Mucosa of rectum (tissue), 2 donors: ENCODE data around the gene DPPA5.
"Not testable (repeated sequence)": the region's sequence is repeated elsewhere in the genome, so short reads cannot be mapped to it uniquely, and the experiment has no call there.

ENCODE experiments used
- H3K27ac ChIP-seq, 2 donors: one replicate each; pipeline ENCODE4 v1.7.0; 2013; ENCODE audit warnings: inconsistent platforms in 2 of 2, low read depth in 2 of 2, low read length in 2 of 2
- H3K27me3 ChIP-seq, 2 donors: one replicate each; pipeline ENCODE4 v1.7.0; 2013; ENCODE audit warnings: low read length in 2 of 2; ENCODE audit not compliant: control insufficient read depth in 2 of 2, insufficient read depth in 2 of 2
- H3K36me3 ChIP-seq, 2 donors: one replicate each; pipeline ENCODE4 v1.7.0; 2013; ENCODE audit warnings: low read length in 2 of 2; ENCODE audit not compliant: control insufficient read depth in 2 of 2, insufficient read depth in 2 of 2
- H3K4me1 ChIP-seq, 2 donors: one replicate each; pipeline ENCODE4 v1.7.0; 2013; ENCODE audit warnings: low read length in 2 of 2, mild to moderate bottlenecking in 1 of 2; ENCODE audit not compliant: control insufficient read depth in 2 of 2, insufficient read depth in 2 of 2
- H3K4me3 ChIP-seq, 2 donors: one replicate each; pipeline ENCODE4 v1.7.0; 2013; ENCODE audit warnings: low read length in 2 of 2
- H3K9ac ChIP-seq, 2 donors: one replicate each; pipeline ENCODE4 v1.7.0; 2013; ENCODE audit warnings: low read length in 2 of 2, low read depth in 1 of 2, mild to moderate bottlenecking in 1 of 2
- H3K9me3 ChIP-seq, 2 donors: one replicate each; pipeline ENCODE4 v1.7.0; 2013; ENCODE audit warnings: low read length in 2 of 2; ENCODE audit not compliant: control insufficient read depth in 2 of 2
- donor health status: healthy.
- donor health status: Normal muscosa, but diverticular disease.

DPPA5 gene

DNA sequence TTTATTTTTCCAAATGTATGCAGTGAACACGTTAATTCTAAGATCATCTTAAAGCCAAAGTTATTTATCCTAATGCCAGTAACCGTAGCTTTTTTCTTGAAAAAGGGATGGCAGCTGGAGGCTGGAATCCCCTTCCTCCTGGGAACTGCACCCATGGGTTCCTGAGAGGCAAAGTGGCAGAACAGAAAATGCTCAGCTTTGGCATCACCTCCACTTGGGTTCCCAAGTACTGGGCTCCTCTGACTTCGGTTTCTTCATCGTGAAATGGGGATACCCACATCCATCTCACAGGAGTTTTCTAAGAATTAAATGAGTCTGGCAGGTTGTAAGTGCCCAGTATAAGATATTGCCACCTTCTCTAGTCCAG lies 34.3 kb upstream of the DPPA5 start:
- Histone ChIP-seq H3K27ac (no peak overlapping the region), H3K36me3 (no peaks in the 10 kb centered on the region), H3K4me1 (no peaks in the 10 kb centered on the region), H3K27me3 (no peaks in the 10 kb centered on the region), H3K9me3 (no peaks in the 10 kb centered on the region), H3K4me3 (peak overlapping the region; percentile 76 to 82), H3K9ac (peak overlapping the region; percentile 62 to 66)

DNA sequence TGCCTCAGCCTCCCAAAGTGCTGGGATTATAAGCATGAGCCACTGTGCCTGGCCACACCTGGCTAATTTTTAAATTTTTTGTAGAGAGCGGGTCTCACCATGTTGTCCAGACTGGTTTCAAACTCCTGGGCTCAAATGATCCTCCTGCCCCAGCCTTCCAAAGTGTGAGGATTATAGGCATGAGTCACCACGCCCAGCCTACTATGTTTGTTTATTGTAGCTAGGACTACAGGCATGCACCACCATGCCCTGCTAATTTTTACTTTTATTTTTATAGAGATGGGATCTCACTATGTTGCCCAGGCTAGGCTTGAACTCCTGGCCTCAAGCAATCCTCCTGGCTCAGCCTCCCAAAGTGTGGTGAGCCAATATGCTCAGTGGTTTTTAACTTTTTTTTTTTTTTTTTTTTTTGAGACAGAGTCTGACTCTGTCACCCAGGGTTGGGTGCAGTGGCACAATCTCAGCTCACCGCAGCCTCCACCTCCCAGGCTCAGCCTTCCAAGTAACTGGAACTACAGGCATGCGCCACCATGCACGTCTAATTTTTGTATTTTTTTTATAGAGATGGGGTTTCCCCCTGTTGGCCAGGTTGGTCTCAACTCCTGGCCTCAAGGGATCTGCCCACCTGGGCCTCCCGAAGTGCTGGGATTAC lies 28.5 kb upstream of the DPPA5 start:
- Histone ChIP-seq H3K4me3 (no peak overlapping the region), H3K27me3 (no peaks in the 10 kb centered on the region), H3K4me1 (no peaks in the 10 kb centered on the region), H3K9me3 (no peaks in the 10 kb centered on the region), H3K36me3 (no peaks in the 10 kb centered on the region), H3K9ac (no peak overlapping the region), H3K27ac (no peak overlapping the region)

DNA sequence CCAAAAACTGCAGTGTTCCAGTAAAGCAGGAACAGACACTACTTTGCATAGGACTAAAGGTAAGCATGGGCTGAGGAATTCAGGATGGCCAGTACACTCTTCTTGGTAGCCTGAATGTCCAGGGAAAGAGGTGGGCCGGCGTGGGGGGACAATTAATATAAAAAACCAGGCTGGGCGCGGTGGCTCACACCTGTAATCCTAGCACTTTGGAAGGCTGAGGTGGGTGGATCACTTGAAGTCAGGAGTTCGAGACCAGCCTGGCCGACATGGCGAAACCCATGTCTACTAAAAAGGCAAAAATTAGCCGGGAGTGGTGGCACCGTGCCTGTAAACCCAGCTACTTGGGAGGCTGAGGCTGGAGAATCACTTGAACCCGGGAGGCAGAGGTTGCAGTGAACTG lies 27.5 kb upstream of the DPPA5 start:
- H3K27ac ChIP-seq, H3K4me3 ChIP-seq, H3K9ac ChIP-seq, H3K4me1 ChIP-seq, H3K36me3 ChIP-seq, H3K9me3 ChIP-seq, H3K27me3 ChIP-seq: not testable (repeated sequence)

DNA sequence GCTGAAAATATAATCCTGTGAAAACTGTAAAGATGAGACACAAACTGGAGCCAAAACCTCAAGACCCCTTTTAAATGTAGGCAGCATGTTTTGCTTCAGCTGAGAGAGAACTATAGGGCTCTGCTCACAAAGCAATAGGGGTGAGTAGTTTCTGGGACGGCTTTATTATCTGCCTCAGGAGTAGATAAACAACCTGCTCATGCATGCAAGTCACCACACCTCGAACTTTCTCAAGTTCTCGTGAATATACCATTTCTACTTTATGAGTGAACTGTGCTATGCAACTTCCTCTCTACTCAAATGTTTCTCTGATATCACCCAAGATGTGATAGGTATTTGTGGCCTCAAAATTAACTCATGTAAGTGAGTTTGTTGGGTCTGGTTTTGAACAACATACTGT lies 23.1 kb upstream of the DPPA5 start:
- no peaks in the 10 kb centered on the region for H3K4me1 ChIP-seq
- H3K9ac ChIP-seq, result no peak overlapping the region
- H3K27me3 ChIP-seq, result no peaks in the 10 kb centered on the region
- no peak overlapping the region for H3K4me3 ChIP-seq
- H3K9me3 ChIP-seq, result peaks cover 0 to 3% of the 10 kb centered on the region in 2 donors
- H3K27ac ChIP-seq, result no peak overlapping the region
- H3K36me3 ChIP-seq, result no peaks in the 10 kb centered on the region

DNA sequence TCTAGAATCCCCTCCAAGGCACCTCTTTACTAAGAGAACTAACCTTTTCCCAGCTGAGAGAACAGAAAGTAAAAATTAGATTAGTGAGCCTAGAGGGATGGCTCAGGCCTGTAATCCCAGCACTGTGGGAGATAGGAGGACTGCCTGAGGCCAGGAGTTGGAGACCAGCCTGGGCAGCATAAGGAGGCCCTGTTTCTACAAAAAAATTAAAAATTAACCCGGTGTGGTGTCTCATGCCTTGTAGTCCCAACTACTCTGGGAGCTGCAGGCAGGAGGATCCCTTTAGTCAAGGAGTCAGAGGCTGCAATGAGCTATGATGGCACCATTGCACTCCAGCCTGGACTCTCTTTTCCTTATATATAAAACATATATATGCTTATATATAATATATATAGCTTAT lies 21.1 kb upstream of the DPPA5 start:
- H3K36me3 ChIP-seq, result no peaks in the 10 kb centered on the region
- H3K27ac ChIP-seq, result no peak overlapping the region
- H3K27me3 ChIP-seq, result no peaks in the 10 kb centered on the region
- H3K4me1 ChIP-seq, result no peaks in the 10 kb centered on the region
- no peak overlapping the region for H3K4me3 ChIP-seq
- peaks cover 0 to 5% of the 10 kb centered on the region in 2 donors for H3K9me3 ChIP-seq
- no peak overlapping the region for H3K9ac ChIP-seq

DNA sequence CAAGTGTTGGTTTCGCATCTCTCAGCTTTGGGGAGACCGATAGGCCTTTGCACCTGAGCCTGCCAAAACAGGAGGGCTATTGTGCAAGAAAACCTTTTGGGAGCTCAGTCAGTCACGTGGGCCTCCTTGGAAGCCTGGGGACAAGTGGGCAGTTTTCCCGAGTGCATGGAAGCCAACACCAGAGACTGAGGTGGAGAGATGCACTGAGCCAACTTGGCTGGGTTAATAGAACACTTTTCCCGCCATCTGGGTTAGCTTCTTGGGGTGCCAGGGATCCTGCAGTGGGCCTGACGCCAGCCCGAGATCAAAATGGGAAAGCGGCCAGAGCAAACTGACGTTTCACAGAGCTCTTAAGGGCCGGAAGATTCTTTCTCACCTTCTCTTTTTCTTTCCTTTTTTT lies 18.4 kb upstream of the DPPA5 start:
- Histone ChIP-seq H3K36me3 (no peaks in the 10 kb centered on the region), H3K4me1 (no peaks in the 10 kb centered on the region), H3K27ac (no peak overlapping the region), H3K9me3 (peaks cover 0 to 5% of the 10 kb centered on the region in 2 donors), H3K4me3 (no peak overlapping the region), H3K9ac (no peak overlapping the region), H3K27me3 (no peaks in the 10 kb centered on the region)

DNA sequence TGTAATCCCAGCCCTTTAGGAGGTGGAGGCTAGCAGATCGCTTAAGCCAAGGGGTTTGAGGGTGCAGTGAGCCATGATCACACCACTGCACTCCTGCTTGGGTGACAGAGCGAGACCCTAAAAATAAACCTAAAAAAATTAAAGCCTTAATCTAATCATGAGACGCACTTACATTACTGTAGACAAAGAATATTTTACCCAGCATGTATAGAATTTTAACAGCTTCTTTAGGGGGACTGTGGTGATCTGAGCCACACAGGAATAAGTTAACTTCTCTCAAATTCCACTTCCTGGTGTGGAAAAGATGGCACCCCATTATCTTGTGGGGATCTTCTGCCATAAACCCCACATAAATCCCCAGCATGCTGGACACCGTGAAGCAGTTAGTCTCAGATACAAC lies 17.9 kb upstream of the DPPA5 start:
- Histone ChIP-seq H3K9me3 (peaks cover 0 to 5% of the 10 kb centered on the region in 2 donors), H3K27me3 (no peaks in the 10 kb centered on the region), H3K9ac (no peak overlapping the region), H3K36me3 (no peaks in the 10 kb centered on the region), H3K27ac (no peak overlapping the region), H3K4me3 (no peak overlapping the region), H3K4me1 (no peaks in the 10 kb centered on the region)

DNA sequence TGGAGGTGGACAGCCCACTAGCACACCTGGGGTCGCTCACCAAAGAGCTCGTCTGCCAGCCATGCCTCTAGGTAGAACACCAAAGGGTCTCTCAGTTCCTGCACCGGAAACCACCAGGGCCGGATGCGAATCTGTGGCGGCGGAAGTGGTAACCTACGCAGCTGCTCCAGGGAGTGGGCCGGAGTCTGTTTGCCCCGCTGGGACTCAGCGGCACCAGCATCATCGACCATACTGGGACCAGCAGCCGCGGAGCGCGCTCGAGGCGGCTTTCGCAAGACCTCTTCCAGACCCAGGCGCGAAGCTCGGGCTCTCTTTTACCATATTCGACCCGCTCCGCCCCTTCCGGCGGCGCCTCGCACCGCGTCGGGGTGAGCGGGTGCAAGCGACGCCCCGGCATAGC lies 15.5 kb upstream of the DPPA5 start, which contains the start of gene OOEP:
OOEP (minus strand) TSS at position 335 of the 400 bp plus-strand sequence; CDS start at position 230, 105 bp downstream.
- no peaks in the 10 kb centered on the region for H3K4me1 ChIP-seq
- no peaks in the 10 kb centered on the region for H3K36me3 ChIP-seq
- no peak within 1 kb of the TSS for H3K9ac ChIP-seq
- H3K4me3 ChIP-seq, result no peak within 1 kb of the TSS
- peaks cover 0 to 5% of the 10 kb centered on the region in 2 donors for H3K9me3 ChIP-seq
- no peaks in the 10 kb centered on the region for H3K27me3 ChIP-seq
- H3K27ac ChIP-seq, result no peak within 1 kb of the TSS

DNA sequence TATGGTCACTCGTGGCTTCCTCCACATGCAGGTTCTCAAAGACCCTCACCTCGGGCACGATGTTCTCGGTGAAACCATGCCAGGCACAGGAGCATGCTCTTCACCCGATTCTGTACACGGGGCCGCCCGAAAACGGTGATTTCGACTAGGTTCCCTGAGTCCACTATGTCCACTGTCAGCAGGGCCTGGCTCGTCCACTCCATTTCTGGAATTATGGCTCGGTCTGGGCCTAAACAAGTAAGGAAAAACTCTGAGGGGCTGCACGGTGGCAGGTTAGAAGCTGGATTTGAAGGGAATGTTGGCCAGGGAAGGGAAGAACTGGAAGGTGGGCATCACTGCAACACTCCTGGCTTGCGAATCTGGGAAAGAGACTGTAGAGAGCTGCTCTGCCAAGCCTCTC lies 15.1 kb upstream of the DPPA5 start:
- H3K27me3 ChIP-seq, result no peaks in the 10 kb centered on the region
- no peak overlapping the region for H3K4me3 ChIP-seq
- H3K9me3 ChIP-seq, result peaks cover 0 to 5% of the 10 kb centered on the region in 2 donors
- H3K9ac ChIP-seq, result no peak overlapping the region
- no peaks in the 10 kb centered on the region for H3K36me3 ChIP-seq
- no peak overlapping the region for H3K27ac ChIP-seq
- H3K4me1 ChIP-seq, result no peaks in the 10 kb centered on the region

DNA sequence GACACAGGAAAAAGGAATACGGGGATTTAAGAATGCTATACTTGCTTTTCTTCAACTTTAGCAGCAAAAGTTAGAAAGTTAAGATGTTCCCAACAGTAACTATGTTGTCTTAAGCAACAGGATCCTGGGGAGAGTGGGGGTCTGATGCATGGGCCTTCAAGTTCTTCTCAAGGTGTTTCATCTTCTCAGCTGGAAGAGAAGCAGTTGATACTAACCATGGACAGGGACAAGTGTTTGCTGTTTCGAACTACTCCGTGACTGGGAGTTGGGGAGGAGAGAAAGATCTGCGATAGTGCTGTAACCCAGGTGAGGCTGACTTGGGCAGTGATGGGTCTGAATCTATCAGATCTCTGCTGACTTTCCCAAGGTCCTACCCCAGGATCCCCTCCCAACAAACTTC lies 14.6 kb upstream of the DPPA5 start:
- Histone ChIP-seq H3K27me3 (no peaks in the 10 kb centered on the region), H3K4me1 (no peaks in the 10 kb centered on the region), H3K36me3 (no peaks in the 10 kb centered on the region), H3K27ac (no peak overlapping the region), H3K9me3 (peaks cover 0 to 5% of the 10 kb centered on the region in 2 donors), H3K4me3 (no peak overlapping the region), H3K9ac (no peak overlapping the region)
